Breast epithelium (tissue), 3 donors: ENCODE data around the gene PTPRM.

Experiments
- POLR2A ChIP-seq: fragments of 450-650 bp; IDR thresholded peaks from one replicate; pipeline ENCODE4 v1.6.1; 2016; ENCODE audit warnings: antibody characterized with exemption, mild to moderate bottlenecking, moderate library complexity
- POLR2AphosphoS5 ChIP-seq, 3 donors: sonication (generic); formaldehyde crosslinking; IDR thresholded peaks; one replicate each; pipeline ENCODE4 v1.6.1; 2017; ENCODE audit warnings: antibody characterized with exemption in 3 of 3
- TF ChIP-seq, protein P1 (sequence below), 3 donors: fragments of 450-650 bp; IDR thresholded peaks; one replicate each; pipeline ENCODE4 v1.5.1; 2016 to 2017; ENCODE audit warnings: antibody characterized with exemption in 3 of 3, mild to moderate bottlenecking in 3 of 3, moderate library complexity in 3 of 3

- TF ChIP-seq, protein P1, sequence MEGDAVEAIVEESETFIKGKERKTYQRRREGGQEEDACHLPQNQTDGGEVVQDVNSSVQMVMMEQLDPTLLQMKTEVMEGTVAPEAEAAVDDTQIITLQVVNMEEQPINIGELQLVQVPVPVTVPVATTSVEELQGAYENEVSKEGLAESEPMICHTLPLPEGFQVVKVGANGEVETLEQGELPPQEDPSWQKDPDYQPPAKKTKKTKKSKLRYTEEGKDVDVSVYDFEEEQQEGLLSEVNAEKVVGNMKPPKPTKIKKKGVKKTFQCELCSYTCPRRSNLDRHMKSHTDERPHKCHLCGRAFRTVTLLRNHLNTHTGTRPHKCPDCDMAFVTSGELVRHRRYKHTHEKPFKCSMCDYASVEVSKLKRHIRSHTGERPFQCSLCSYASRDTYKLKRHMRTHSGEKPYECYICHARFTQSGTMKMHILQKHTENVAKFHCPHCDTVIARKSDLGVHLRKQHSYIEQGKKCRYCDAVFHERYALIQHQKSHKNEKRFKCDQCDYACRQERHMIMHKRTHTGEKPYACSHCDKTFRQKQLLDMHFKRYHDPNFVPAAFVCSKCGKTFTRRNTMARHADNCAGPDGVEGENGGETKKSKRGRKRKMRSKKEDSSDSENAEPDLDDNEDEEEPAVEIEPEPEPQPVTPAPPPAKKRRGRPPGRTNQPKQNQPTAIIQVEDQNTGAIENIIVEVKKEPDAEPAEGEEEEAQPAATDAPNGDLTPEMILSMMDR (IDR thresholded peaks at IDR 0.05), result no peak
- TF ChIP-seq POLR2AphosphoS5 (IDR thresholded peaks at IDR 0.05), result no peak
- no peak for TF ChIP-seq POLR2A
Measured at GRCh38 chr18:8433323-8433722, 866.2 kb downstream of the PTPRM start.
